ENCODE measurements around the gene TMEM123.

The TMEM123 gene

GRCh38 chr11:102468616-102469195 lies 16.1 kb upstream of the TMEM123 start:
- no peak for TF ChIP-seq CTCF (IDR thresholded peaks at IDR 0.05; ENCODE audit: control insufficient read depth, insufficient read depth, low read depth, low read length, missing control alignments)
- H3K4me3 ChIP-seq (ENCODE audit: control insufficient read depth, low read depth, low read length): no peak overlapping the region
- no peak for DNase-seq (ENCODE audit: low read depth)

GRCh38 chr11:102467853-102468580 lies 15.5 kb upstream of the TMEM123 start:
- TF ChIP-seq CTCF (IDR thresholded peaks at IDR 0.05; ENCODE audit: control insufficient read depth, insufficient read depth, low read depth, low read length, missing control alignments): no peak
- no peak for DNase-seq (ENCODE audit: low read depth)
- H3K4me3 ChIP-seq (ENCODE audit: control insufficient read depth, low read depth, low read length): no peak overlapping the region

- DNase-seq (ENCODE audit: low read depth): no peak
- no peak overlapping the region for H3K4me3 ChIP-seq (ENCODE audit: control insufficient read depth, low read depth, low read length)
- TF ChIP-seq CTCF (IDR thresholded peaks at IDR 0.05; ENCODE audit: control insufficient read depth, insufficient read depth, low read depth, low read length, missing control alignments): no peak
These were observed 14.6 kb upstream of the TMEM123 start for GRCh38 chr11:102467080-102467708.

- DNase-seq (ENCODE audit: low read depth): no peak
- H3K4me3 ChIP-seq (ENCODE audit: control insufficient read depth, low read depth, low read length): no peak overlapping the region
- TF ChIP-seq CTCF (IDR thresholded peaks at IDR 0.05; ENCODE audit: control insufficient read depth, insufficient read depth, low read depth, low read length, missing control alignments): no peak
These were observed 13.1 kb upstream of the TMEM123 start for GRCh38 chr11:102465696-102466095.

- no peak overlapping the region for H3K4me3 ChIP-seq (ENCODE audit: control insufficient read depth, low read depth, low read length)
- DNase-seq (ENCODE audit: low read depth): no peak
- no peak for TF ChIP-seq CTCF (IDR thresholded peaks at IDR 0.05; ENCODE audit: control insufficient read depth, insufficient read depth, low read depth, low read length, missing control alignments)
These were observed 12.4 kb upstream of the TMEM123 start for GRCh38 chr11:102464859-102465500.

GRCh38 chr11:102464037-102464436 lies 11.5 kb upstream of the TMEM123 start:
- DNase-seq (ENCODE audit: low read depth): no peak
- H3K4me3 ChIP-seq (ENCODE audit: control insufficient read depth, low read depth, low read length): no peak overlapping the region
- no peak for TF ChIP-seq CTCF (IDR thresholded peaks at IDR 0.05; ENCODE audit: control insufficient read depth, insufficient read depth, low read depth, low read length, missing control alignments)

All from AG09309 (cell line).